Glutamatergic neuron (in vitro differentiated cells): ENCODE measurements around the gene PELI1. TPM values are rescaled to one million over a fixed set of nuclear protein-coding genes. Genes with fewer than 3 reads are reported as not detected.

Source experiments
- DNase-seq: peaks from one replicate; pipeline ENCODE4 v3.0.0; 2022
- H3K27ac Mint-ChIP-seq: one replicate; pipeline ENCODE4 v1.8.0; 2020; ENCODE audit warnings: mild to moderate bottlenecking, mixed read lengths, inconsistent platforms; ENCODE audit not compliant: unreplicated experiment
- H3K27me3 Mint-ChIP-seq: one replicate; pipeline ENCODE4 v1.8.0; 2020; ENCODE audit warnings: mild to moderate bottlenecking, moderate library complexity, mixed read lengths, inconsistent platforms; ENCODE audit not compliant: unreplicated experiment
- H3K36me3 Mint-ChIP-seq: one replicate; pipeline ENCODE4 v1.8.0; 2020; ENCODE audit warnings: mild to moderate bottlenecking, mixed read lengths, inconsistent platforms; ENCODE audit not compliant: unreplicated experiment
- H3K4me1 Mint-ChIP-seq: one replicate; pipeline ENCODE4 v1.8.0; 2020; ENCODE audit warnings: mild to moderate bottlenecking, low read depth, mixed read lengths, inconsistent platforms; ENCODE audit not compliant: unreplicated experiment
- H3K4me3 Mint-ChIP-seq: one replicate; pipeline ENCODE4 v1.8.0; 2020; ENCODE audit warnings: mild to moderate bottlenecking, mixed read lengths, inconsistent platforms; ENCODE audit not compliant: unreplicated experiment
- H3K9me3 Mint-ChIP-seq: one replicate; pipeline ENCODE4 v1.8.0; 2020; ENCODE audit warnings: mild to moderate bottlenecking, moderate library complexity, mixed read lengths, inconsistent platforms; ENCODE audit not compliant: unreplicated experiment
- total RNA-seq: library from RNA; stranded (reverse); fragmentation: NEBNext Ultra II Directional; extraction: Animal tissue kit (Norgen Biotek cat#: 25700); gene quantifications from one replicate; pipeline ENCODE4 v1.2.1, GENCODE V29; 2021; ENCODE audit not compliant: unreplicated experiment
- TF ChIP-seq, protein P1 (sequence below): fragments of 200-600 bp; sonication (generic); IDR thresholded peaks from one replicate; pipeline ENCODE4 v1.5.0; 2021; ENCODE audit not compliant: partially characterized antibody, unreplicated experiment

PELI1 gene
- total RNA-seq, 1 donor from 2014 or later, result 58.2 TPM

DNA sequence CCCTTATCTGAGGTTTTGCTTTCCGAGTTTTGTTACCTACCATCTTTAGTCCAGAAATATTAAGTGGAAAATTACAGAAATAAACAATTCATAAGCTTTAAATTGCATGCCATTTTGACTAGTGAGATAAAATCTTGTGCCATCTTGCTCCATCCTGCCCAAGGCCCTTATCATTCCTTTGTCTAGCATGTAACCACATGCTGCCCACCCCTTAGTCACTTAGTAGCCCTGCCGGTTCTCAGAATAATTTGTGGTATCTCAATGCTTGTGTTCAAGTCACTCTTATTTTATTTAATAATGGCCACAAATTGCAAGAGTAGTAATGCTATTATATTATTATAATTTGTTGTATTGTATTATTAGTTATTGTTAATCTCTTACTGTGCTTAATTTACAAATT, 88.2 kb downstream of the PELI1 start:
- DNase-seq, result no peak
- no peaks in the 10 kb centered on the region for H3K27me3 Mint-ChIP-seq
- H3K4me3 Mint-ChIP-seq, result no peak overlapping the region
- H3K4me1 Mint-ChIP-seq, result peaks cover 5% of the 10 kb centered on the region
- H3K36me3 Mint-ChIP-seq, result no peaks in the 10 kb centered on the region
- TF ChIP-seq, protein P1, sequence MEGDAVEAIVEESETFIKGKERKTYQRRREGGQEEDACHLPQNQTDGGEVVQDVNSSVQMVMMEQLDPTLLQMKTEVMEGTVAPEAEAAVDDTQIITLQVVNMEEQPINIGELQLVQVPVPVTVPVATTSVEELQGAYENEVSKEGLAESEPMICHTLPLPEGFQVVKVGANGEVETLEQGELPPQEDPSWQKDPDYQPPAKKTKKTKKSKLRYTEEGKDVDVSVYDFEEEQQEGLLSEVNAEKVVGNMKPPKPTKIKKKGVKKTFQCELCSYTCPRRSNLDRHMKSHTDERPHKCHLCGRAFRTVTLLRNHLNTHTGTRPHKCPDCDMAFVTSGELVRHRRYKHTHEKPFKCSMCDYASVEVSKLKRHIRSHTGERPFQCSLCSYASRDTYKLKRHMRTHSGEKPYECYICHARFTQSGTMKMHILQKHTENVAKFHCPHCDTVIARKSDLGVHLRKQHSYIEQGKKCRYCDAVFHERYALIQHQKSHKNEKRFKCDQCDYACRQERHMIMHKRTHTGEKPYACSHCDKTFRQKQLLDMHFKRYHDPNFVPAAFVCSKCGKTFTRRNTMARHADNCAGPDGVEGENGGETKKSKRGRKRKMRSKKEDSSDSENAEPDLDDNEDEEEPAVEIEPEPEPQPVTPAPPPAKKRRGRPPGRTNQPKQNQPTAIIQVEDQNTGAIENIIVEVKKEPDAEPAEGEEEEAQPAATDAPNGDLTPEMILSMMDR, result no peak
- no peak overlapping the region for H3K27ac Mint-ChIP-seq
- H3K9me3 Mint-ChIP-seq, result no peaks in the 10 kb centered on the region

DNA sequence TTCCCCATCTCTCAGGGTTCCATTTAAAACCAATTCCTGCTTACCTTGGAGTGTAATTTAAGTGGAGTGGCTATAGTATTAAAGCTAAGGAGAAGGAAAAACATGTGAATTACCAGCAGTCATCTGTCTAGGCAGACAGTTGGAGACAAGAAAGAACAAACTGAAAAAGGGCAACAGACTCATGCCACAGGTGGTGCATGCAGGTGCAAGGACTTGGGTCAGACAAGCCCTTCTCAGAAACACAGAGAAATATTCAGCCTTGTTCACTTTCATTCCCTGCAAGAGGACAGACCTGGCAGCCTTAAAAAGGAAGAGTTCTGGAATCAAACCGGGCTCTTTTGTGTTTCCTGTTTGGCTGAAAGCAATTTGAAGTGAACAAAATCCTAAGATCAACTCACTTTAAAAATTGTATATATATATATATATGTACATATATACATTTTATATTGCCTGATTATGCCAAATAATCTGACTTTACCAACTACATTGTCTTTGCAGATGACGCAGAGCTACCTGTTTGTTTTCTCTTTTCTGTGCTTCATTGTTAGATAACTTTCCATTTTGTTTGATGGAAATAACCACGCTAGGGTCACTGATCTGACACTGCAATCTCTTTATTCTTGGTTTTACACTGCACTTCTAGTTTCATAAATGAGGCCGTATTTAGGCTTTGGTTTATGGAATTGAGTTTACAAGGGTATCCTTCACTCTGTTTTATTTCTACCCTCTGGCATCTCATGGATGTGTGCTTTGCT, 89.9 kb downstream of the PELI1 start:
- Mint-ChIP-seq H3K4me1 (peaks cover 8% of the 10 kb centered on the region), H3K27me3 (no peaks in the 10 kb centered on the region), H3K4me3 (no peak overlapping the region), H3K27ac (no peak overlapping the region), H3K9me3 (peaks cover 2% of the 10 kb centered on the region), H3K36me3 (no peaks in the 10 kb centered on the region)
- DNase-seq, result no peak
- TF ChIP-seq, protein P1, result no peak

DNA sequence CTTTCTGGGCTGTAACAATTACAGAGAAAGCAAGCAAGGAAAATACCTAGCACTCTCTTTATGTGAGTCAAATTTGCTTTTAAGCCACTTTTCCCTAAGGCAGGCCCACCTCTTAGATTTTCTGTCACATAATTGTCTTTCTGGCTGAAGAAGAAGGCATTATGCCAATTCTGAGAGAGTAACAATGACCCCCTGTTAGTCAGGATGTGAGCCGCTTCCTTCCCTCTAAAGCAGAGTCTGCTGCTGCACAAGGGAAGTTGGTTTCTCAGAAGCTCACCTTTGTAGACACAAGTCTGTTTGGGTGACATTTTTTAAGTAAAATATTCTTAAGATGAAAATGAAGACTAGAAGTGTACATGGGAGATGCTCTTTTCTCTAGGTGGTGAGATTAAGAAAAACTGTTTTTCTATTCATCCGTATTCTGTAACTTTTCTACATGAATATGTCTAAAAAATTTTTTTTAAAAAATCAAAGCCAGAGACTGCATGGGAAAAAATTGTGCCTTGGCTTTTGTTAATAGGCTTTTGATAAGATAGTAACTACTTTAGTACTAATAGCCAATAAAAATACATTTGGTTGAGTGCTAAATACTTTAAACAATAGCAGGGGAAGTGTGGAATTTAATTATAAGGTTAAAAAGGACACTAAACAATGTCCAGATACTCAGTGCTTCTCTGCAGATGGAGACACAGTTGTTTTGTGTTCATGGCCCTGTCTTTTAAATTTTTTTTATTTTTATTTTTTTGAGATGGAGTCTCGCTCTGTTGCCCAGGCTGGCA, 91.6 kb downstream of the PELI1 start:
- peaks cover 2% of the 10 kb centered on the region for H3K9me3 Mint-ChIP-seq
- H3K4me1 Mint-ChIP-seq, result peaks cover 8% of the 10 kb centered on the region
- H3K27me3 Mint-ChIP-seq, result no peaks in the 10 kb centered on the region
- no peak for DNase-seq
- TF ChIP-seq, protein P1, result no peak
- H3K27ac Mint-ChIP-seq, result no peak overlapping the region
- H3K4me3 Mint-ChIP-seq, result no peak overlapping the region
- H3K36me3 Mint-ChIP-seq, result no peaks in the 10 kb centered on the region

DNA sequence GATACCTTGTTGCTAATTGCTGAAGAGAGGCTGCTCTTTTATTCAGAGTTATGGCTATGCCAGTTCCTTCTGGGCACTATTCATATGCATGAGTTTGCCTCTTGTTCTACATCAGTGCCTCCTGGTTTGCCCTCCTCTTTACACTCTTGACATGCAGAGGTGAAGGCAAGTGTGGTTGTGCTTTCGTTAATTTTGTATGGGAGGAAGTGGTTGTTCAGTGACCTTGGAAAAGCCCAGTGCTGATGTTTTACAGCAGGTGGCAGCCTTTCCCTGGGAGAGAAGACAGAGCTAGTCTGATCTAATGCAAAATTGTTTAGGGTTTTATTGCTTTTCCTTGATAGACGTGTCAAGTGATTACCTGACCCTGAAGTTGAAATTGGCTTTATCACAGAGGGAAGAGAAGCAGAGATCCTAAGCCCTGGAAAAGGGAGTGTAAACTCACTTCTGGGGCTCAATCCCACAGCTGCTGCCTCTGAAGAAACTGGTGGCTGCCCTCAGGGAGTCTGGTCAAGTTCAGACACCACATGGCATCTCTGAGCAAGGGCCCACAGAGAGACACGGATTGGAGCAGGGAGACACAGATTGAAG, 94.5 kb downstream of the PELI1 start:
- peak; percentile 46 for DNase-seq
- TF ChIP-seq, protein P1, result no peak
- Mint-ChIP-seq H3K27ac (no peak overlapping the region), H3K4me3 (no peak overlapping the region), H3K27me3 (no peaks in the 10 kb centered on the region), H3K36me3 (no peaks in the 10 kb centered on the region), H3K4me1 (peaks cover 6% of the 10 kb centered on the region), H3K9me3 (peaks cover 2% of the 10 kb centered on the region)
